ENCODE measurements around the gene ZNF580. TPM values are rescaled to one million over a fixed set of nuclear protein-coding genes. Genes with fewer than 3 reads are reported as not detected.

The ZNF580 gene
- total and polyA plus RNA-seq, 2 of the 8 experiments (the other 6 are each of a cell fraction or from before 2014, with no cell fraction given), result 12.0 to 24.6 TPM

- TF ChIP-seq CTCF (IDR thresholded peaks at IDR 0.05; ENCODE audit: control extremely low read depth in 1 of 3, insufficient read depth in 1 of 3, low read depth in 1 of 3, low read length in 3 of 3) (no peak), CBX5 (IDR thresholded peaks at IDR 0.05; ENCODE audit: low read depth, low read length) (no peak)
These were observed 19.1 kb upstream of the ZNF580 start (continued) for GRCh38 chr19:55621673-55622231.

All from H1 (cell line).